Naive B cell (primary cell): ENCODE measurements around the gene TMEM145. TPM values are rescaled to one million over a fixed set of nuclear protein-coding genes. Genes with fewer than 3 reads are reported as not detected.
"Not testable (repeated sequence)": the region's sequence is repeated elsewhere in the genome, so short reads cannot be mapped to it uniquely, and the experiment has no call there.

ENCODE experiments used
- ATAC-seq, 2 donors: fragments of 150-1000 bp; cut with Tn5 transposase; 2 replicates each; pipeline ENCODE4 v1.10.0; 2021; ENCODE audit warnings: low read depth in 2 of 2, mild to moderate bottlenecking in 2 of 2, moderate library complexity in 2 of 2
- DNase-seq: peaks from one replicate; pipeline ENCODE4 v3.0.0; 2022
- H3K27ac Mint-ChIP-seq, 6 donors: one replicate each; pipeline ENCODE4 v1.8.0; 2020 to 2022; ENCODE audit warnings: mild to moderate bottlenecking in 6 of 6, mixed read lengths in 6 of 6, moderate library complexity in 5 of 6, inconsistent platforms in 2 of 6
- H3K27me3 Mint-ChIP-seq, 3 donors: one replicate each; pipeline ENCODE4 v1.8.0; 2021 to 2022; ENCODE audit warnings: mixed read lengths in 3 of 3, mild to moderate bottlenecking in 1 of 3
- H3K36me3 Mint-ChIP-seq, 2 donors: one replicate each; pipeline ENCODE4 v1.8.0; 2020 to 2022; ENCODE audit warnings: mixed read lengths in 2 of 2, inconsistent platforms in 1 of 2, mild to moderate bottlenecking in 1 of 2
- H3K4me1 Mint-ChIP-seq, 3 donors: one replicate each; pipeline ENCODE4 v1.8.0; 2020 to 2022; ENCODE audit warnings: mixed read lengths in 3 of 3, inconsistent platforms in 1 of 3, mild to moderate bottlenecking in 1 of 3, moderate library complexity in 1 of 3
- H3K4me3 Mint-ChIP-seq, 8 donors: one replicate each; pipeline ENCODE4 v1.8.0; 2020 to 2022; ENCODE audit warnings: mild to moderate bottlenecking in 8 of 8, mixed read lengths in 8 of 8, moderate library complexity in 8 of 8, inconsistent platforms in 2 of 8
- H3K9me3 Mint-ChIP-seq, 7 donors: one replicate each; pipeline ENCODE4 v1.8.0; 2020 to 2022; ENCODE audit warnings: mixed read lengths in 7 of 7, mild to moderate bottlenecking in 5 of 7, inconsistent platforms in 2 of 7, moderate library complexity in 1 of 7
- polyA plus RNA-seq, 6 donors: library from polyadenylated mRNA; unstranded; fragments of 300-500 nt; fragmentation: Illumina TruSeq; gene quantifications; one replicate each; pipeline ENCODE4 v1.2.3, GENCODE V29; 2021; ENCODE audit warnings: low read depth in 6 of 6

The TMEM145 gene
- polyA plus RNA-seq, 6 donors from 2014 or later = not detected

DNA sequence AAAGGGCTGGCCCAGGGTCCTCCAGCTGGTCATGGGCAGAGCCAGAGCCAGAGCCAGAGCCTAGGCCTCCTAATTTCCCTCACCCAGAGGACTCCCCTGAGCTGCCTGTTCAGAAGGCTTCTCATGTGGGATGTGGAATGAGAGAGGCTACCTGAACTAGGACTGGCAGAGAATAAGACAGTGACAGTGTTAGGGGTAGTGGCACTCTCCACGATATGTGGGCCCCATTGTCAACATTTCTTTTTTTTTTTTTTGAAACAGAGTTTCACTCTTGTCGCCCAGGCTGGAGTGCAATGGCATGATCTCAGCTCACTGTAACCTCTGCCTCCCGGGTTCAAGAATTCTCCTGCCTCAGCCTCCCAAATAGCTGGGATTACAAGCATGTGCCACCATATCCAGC, 18.2 kb downstream of the TMEM145 start:
- not testable (repeated sequence) for H3K9me3 Mint-ChIP-seq, ATAC-seq, H3K27ac Mint-ChIP-seq, H3K4me3 Mint-ChIP-seq, H3K27me3 Mint-ChIP-seq, DNase-seq, H3K36me3 Mint-ChIP-seq
- H3K4me1 Mint-ChIP-seq = peaks cover 22 to 40% (median 33%) of the 10 kb centered on the region in 3 donors

DNA sequence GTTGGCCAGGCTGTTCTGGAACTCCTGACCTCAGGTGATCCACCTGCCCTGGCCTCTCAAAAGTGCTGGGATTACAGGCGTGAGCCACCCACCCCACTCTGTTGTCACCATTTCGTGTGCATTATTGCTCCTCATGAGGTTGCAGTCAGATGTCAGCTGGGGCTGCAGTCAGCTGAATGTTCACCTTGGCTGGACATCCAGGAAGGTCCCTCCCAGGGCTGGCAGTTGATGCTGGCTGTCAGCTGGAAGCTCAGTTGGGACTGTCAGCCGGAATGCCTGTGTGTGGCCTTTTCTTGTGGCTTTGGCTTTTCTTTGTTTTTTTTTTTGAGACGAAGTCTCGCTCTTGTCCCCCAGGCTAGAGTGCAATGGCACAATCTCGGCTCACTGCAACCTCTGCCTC, 18.9 kb downstream of the TMEM145 start:
- DNase-seq (no peak), ATAC-seq (no peak)
- no peak overlapping the region for H3K4me3 Mint-ChIP-seq
- H3K27me3 Mint-ChIP-seq = no peaks in the 10 kb centered on the region
- no peak overlapping the region for H3K27ac Mint-ChIP-seq
- peaks cover 22 to 32% (median 26%) of the 10 kb centered on the region in 3 donors for H3K4me1 Mint-ChIP-seq
- no peaks in the 10 kb centered on the region for H3K9me3 Mint-ChIP-seq
- H3K36me3 Mint-ChIP-seq = no peaks in the 10 kb centered on the region

GRCh38 chr19:42333018-42333417, 19.9 kb downstream of the TMEM145 start:
- H3K27me3 Mint-ChIP-seq = no peaks in the 10 kb centered on the region
- no peak overlapping the region for H3K27ac Mint-ChIP-seq
- no peaks in the 10 kb centered on the region for H3K9me3 Mint-ChIP-seq
- peaks cover 15 to 23% (median 17%) of the 10 kb centered on the region in 3 donors for H3K4me1 Mint-ChIP-seq
- no peak for ATAC-seq
- no peaks in the 10 kb centered on the region for H3K36me3 Mint-ChIP-seq
- no peak for DNase-seq
- no peak overlapping the region for H3K4me3 Mint-ChIP-seq

DNA sequence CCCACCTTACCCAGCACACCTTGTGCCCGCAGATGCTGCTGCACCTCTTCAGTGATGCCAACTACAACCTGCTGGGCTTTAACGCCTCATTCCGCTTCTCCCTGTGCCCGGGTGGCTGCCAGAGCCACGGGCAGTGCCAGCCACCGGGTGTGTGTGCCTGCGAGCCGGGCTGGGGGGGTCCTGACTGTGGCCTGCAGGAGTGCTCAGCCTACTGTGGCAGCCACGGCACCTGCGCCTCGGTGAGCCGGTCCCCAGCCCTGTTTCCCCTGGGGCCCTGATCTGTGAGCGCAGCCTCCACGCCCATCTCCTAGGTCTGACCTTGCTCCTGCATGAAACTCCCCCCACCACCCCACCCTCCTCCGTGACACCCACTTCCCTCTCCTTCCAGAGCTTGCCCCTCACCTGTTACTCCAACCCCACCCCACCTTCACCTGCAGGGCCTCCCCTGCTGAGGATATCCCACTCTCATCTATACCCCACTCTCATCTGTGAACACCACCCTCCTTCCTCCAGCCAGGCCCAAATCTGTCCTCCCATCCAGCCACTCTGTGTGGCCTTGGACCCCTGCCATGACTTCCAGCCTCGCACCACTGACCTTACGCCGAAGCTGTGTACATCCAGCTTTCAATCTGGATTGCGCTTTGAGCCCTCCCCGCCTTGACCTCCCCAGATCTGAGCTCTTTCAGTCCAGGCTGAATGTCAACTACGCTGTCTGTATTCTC, 21.0 kb downstream of the TMEM145 start:
- DNase-seq = no peak
- peak in 1 of 2 donors; percentile 37 for ATAC-seq
- H3K27me3 Mint-ChIP-seq = no peaks in the 10 kb centered on the region
- no peaks in the 10 kb centered on the region for H3K36me3 Mint-ChIP-seq
- H3K27ac Mint-ChIP-seq = peak overlapping the region in 1 of 6 donors; percentile 68
- H3K4me1 Mint-ChIP-seq = peaks cover 5 to 13% (median 12%) of the 10 kb centered on the region in 3 donors
- H3K4me3 Mint-ChIP-seq = no peak overlapping the region
- no peaks in the 10 kb centered on the region for H3K9me3 Mint-ChIP-seq

- Mint-ChIP-seq H3K4me1 (peaks cover 5 to 9% (median 9%) of the 10 kb centered on the region in 3 donors), H3K27ac (no peak overlapping the region), H3K4me3 (no peak overlapping the region), H3K9me3 (no peaks in the 10 kb centered on the region), H3K27me3 (no peaks in the 10 kb centered on the region), H3K36me3 (no peaks in the 10 kb centered on the region)
- DNase-seq (no peak), ATAC-seq (no peak)
These were observed 21.7 kb downstream of the TMEM145 start for GRCh38 chr19:42334697-42335373.

- Mint-ChIP-seq H3K4me1 (peaks cover 4 to 5% (median 4%) of the 10 kb centered on the region in 3 donors), H3K27me3 (no peaks in the 10 kb centered on the region), H3K36me3 (no peaks in the 10 kb centered on the region), H3K27ac (no peak overlapping the region), H3K9me3 (no peaks in the 10 kb centered on the region), H3K4me3 (no peak overlapping the region)
- DNase-seq (no peak), ATAC-seq (no peak)
These were observed 22.3 kb downstream of the TMEM145 start for GRCh38 chr19:42335374-42335936.

GRCh38 chr19:42335971-42336370, 22.9 kb downstream of the TMEM145 start:
- Mint-ChIP-seq H3K36me3 (no peaks in the 10 kb centered on the region), H3K4me1 (peaks cover 0 to under 1% (median 0%) of the 10 kb centered on the region in 3 donors), H3K9me3 (no peaks in the 10 kb centered on the region), H3K27ac (no peak overlapping the region), H3K27me3 (no peaks in the 10 kb centered on the region), H3K4me3 (no peak overlapping the region)
- no peak for DNase-seq
- ATAC-seq = no peak

DNA sequence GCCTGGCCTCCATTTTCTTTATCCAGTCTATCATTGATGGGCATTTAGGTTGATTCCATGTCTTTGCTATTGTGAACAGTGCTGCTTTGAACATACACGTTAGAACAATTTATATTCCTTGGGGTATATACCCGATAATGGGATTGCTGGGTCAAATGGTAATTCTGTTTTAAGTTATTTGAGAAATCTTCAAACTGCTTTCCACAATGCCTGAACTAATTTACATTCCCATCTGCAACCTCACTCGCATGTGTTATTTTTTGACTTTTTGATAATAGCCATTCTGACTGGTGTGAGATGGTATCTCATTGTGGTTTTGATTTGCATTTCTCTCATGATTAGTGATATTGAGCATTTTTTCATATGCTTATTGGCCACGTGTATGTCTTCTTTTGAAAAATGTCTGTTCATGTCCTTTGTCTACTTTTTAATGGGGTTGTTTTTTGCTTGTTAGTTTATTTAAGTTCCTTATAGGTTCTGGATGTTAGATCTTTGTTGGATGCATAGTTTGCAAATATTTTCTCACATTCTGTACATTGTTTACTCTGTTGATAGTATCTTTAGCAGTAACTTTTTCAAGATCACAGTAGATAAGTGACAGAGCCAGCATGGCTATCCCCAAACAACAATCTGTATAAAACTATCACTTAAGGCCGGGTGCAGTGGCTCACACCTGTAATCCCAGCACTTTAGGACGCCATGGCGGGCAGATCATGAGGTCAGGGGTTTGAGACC, 26.2 kb downstream of the TMEM145 start:
- H3K27me3 Mint-ChIP-seq, H3K36me3 Mint-ChIP-seq, ATAC-seq, H3K4me1 Mint-ChIP-seq, H3K27ac Mint-ChIP-seq, H3K9me3 Mint-ChIP-seq, DNase-seq, H3K4me3 Mint-ChIP-seq: not testable (repeated sequence)

GRCh38 chr19:42339922-42340321, 26.8 kb downstream of the TMEM145 start:
- H3K27ac Mint-ChIP-seq, H3K27me3 Mint-ChIP-seq, ATAC-seq, H3K4me3 Mint-ChIP-seq, DNase-seq, H3K4me1 Mint-ChIP-seq, H3K36me3 Mint-ChIP-seq, H3K9me3 Mint-ChIP-seq: not testable (repeated sequence)

DNA sequence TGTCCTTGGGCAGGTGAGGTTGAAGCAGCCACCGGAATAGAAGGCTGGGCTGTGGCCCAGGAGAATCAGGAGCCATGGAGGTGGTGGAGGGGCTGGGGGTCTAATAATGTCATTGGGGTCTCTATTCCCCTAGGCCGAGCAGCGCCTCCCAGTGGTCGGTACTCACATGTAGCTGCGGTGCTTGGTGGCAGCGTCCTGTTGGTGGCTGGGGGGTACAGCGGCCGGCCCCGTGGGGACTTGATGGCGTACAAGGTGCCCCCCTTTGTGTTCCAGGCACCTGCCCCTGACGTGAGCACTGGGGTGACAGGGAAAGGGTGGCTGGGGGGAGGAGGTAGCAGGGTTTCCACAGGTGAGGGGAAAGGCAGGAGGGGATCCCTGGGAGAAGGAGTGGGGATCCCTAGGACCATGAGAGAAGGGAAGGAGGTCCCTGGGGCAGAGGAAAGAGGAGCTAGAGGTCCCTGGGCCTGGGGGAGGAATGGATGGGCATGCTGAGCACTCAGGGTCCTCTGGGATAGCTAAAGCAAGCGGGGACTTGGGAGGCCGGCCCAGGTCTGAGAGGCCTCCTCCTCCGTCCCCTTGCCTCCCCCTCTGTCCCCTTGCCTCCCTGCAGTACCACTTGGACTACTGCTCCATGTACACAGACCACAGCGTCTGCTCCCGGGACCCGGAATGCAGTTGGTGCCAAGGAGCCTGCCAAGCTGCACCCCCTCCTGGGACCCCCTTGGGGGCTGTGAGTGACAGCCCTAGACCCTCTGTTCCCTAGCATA, 30.4 kb downstream of the TMEM145 start:
- Mint-ChIP-seq H3K9me3 (no peaks in the 10 kb centered on the region), H3K4me3 (peak overlapping the region in 1 of 8 donors; percentile 66), H3K27ac (no peak overlapping the region), H3K4me1 (peaks cover 0 to 3% (median 0%) of the 10 kb centered on the region in 3 donors), H3K36me3 (peaks cover 9 to 24% of the 10 kb centered on the region in 2 donors), H3K27me3 (no peaks in the 10 kb centered on the region)
- DNase-seq = no peak
- ATAC-seq = no peak

DNA sequence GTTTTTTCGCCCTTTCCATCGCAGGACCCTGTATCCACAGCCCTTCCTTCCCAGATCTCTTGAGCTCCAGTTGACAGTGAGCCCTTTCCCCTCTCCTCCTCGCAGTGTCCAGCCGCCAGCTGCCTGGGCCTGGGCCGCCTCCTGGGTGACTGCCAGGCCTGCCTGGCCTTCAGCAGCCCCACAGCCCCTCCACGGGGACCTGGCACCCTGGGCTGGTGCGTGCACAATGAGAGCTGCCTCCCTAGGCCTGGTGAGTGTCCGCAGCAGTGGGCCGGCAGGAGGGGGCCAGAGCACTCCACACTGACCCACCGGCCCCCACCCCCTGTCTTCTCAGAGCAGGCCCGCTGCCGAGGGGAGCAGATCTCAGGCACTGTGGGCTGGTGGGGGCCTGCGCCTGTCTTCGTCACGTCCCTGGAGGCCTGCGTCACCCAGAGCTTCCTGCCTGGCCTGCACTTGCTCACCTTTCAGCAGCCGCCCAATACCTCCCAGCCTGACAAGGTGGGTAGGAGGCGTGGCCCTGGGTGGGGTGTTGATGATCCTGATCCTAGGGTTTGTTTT, 31.3 kb downstream of the TMEM145 start:
- no peak for DNase-seq
- no peak for ATAC-seq
- Mint-ChIP-seq H3K27ac (peak overlapping the region in 1 of 6 donors; percentile 76), H3K4me1 (peaks cover 0 to 4% (median 0%) of the 10 kb centered on the region in 3 donors), H3K36me3 (peaks cover 9 to 26% of the 10 kb centered on the region in 2 donors), H3K27me3 (no peaks in the 10 kb centered on the region), H3K9me3 (no peaks in the 10 kb centered on the region), H3K4me3 (no peak overlapping the region)

GRCh38 chr19:42345191-42345812, 32.2 kb downstream of the TMEM145 start:
- H3K27ac Mint-ChIP-seq = no peak overlapping the region
- H3K27me3 Mint-ChIP-seq = no peaks in the 10 kb centered on the region
- H3K4me3 Mint-ChIP-seq = no peak overlapping the region
- peaks cover 9 to 26% of the 10 kb centered on the region in 2 donors for H3K36me3 Mint-ChIP-seq
- H3K4me1 Mint-ChIP-seq = peaks cover 0 to 11% (median 0%) of the 10 kb centered on the region in 3 donors
- ATAC-seq (no peak), DNase-seq (no peak)
- no peaks in the 10 kb centered on the region for H3K9me3 Mint-ChIP-seq
